Measurements from ENCODE around the gene KCND3. TPM values are rescaled to one million over a fixed set of nuclear protein-coding genes. Genes with fewer than 3 reads are reported as not detected.

Gene KCND3
- total and polyA plus RNA-seq, 2 donors from 2014 or later: 1.2 to 12.6 TPM

GRCh38 chr1:111943846-111944749 is 45.4 kb downstream of the KCND3 start:
- peak in 2 of 5 donors; percentile 24 to 33 for DNase-seq
- Histone ChIP-seq H3K4me3 (ENCODE audit: low read length in 3 of 3) (no peak overlapping the region), H3K36me3 (ENCODE audit: control insufficient read depth in 2 of 3, insufficient read depth in 3 of 3, low read length in 3 of 3) (no peaks in the 10 kb centered on the region), H3K4me1 (ENCODE audit: control insufficient read depth in 2 of 3, insufficient read depth in 2 of 3, low read depth in 1 of 3, low read length in 3 of 3) (no peaks in the 10 kb centered on the region), H3K9me3 (ENCODE audit: control insufficient read depth in 2 of 3, insufficient read depth in 1 of 3, low read length in 3 of 3) (no peaks in the 10 kb centered on the region), H3K9ac (ENCODE audit: low read length in 3 of 3) (no peak overlapping the region), H3K27ac (ENCODE audit: low read depth in 2 of 2, low read length in 2 of 2) (no peak overlapping the region), H3K27me3 (ENCODE audit: control insufficient read depth, insufficient read depth, low read length) (no peaks in the 10 kb centered on the region)
- intact Hi-C loops (cut with DNase I): no loop called here
- no peak for TF ChIP-seq CTCF (IDR thresholded peaks at IDR 0.05; ENCODE audit: borderline replicate concordance, extremely low read depth, insufficient read depth)
- FAIRE-seq: no peak

GRCh38 chr1:111943066-111943465 is 46.4 kb downstream of the KCND3 start:
- intact Hi-C loops (cut with DNase I): no loop called here
- H3K4me1 ChIP-seq (ENCODE audit: control insufficient read depth in 2 of 3, insufficient read depth in 2 of 3, low read depth in 1 of 3, low read length in 3 of 3): no peaks in the 10 kb centered on the region
- DNase-seq: no peak
- no peak overlapping the region for H3K9ac ChIP-seq (ENCODE audit: low read length in 3 of 3)
- TF ChIP-seq CTCF (IDR thresholded peaks at IDR 0.05; ENCODE audit: borderline replicate concordance, extremely low read depth, insufficient read depth): no peak
- no peaks in the 10 kb centered on the region for H3K27me3 ChIP-seq (ENCODE audit: control insufficient read depth, insufficient read depth, low read length)
- H3K9me3 ChIP-seq (ENCODE audit: control insufficient read depth in 2 of 3, insufficient read depth in 1 of 3, low read length in 3 of 3): no peaks in the 10 kb centered on the region
- no peaks in the 10 kb centered on the region for H3K36me3 ChIP-seq (ENCODE audit: control insufficient read depth in 2 of 3, insufficient read depth in 3 of 3, low read length in 3 of 3)
- no peak overlapping the region for H3K27ac ChIP-seq (ENCODE audit: low read depth in 2 of 2, low read length in 2 of 2)
- H3K4me3 ChIP-seq (ENCODE audit: low read length in 3 of 3): no peak overlapping the region
- FAIRE-seq: no peak

DNA sequence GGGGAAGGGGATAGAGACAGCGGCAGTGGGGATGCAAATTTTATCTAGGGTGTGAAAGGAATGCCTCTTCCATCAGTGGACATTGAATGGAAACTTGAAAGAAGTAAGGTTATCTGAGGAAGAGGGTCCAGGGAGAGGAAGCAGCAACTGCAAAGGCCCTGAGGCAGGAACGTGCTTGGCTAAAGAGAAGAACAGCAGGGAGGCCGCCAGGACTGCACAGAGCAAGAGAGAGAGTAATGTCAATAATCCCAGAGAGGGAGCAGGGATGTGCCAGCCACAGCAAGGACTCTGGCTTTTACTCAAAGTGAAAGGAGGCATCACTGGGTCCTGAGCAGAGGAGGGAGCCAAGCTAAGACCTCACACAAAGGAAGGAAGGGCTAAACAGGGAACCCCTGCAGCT is 50.9 kb downstream of the KCND3 start:
- Histone ChIP-seq H3K4me1 (ENCODE audit: control insufficient read depth in 2 of 3, insufficient read depth in 2 of 3, low read depth in 1 of 3, low read length in 3 of 3) (no peaks in the 10 kb centered on the region), H3K27me3 (ENCODE audit: control insufficient read depth, insufficient read depth, low read length) (no peaks in the 10 kb centered on the region), H3K36me3 (ENCODE audit: control insufficient read depth in 2 of 3, insufficient read depth in 3 of 3, low read length in 3 of 3) (no peaks in the 10 kb centered on the region), H3K9ac (ENCODE audit: low read length in 3 of 3) (no peak overlapping the region), H3K4me3 (ENCODE audit: low read length in 3 of 3) (no peak overlapping the region), H3K27ac (ENCODE audit: low read depth in 2 of 2, low read length in 2 of 2) (no peak overlapping the region), H3K9me3 (ENCODE audit: control insufficient read depth in 2 of 3, insufficient read depth in 1 of 3, low read length in 3 of 3) (no peaks in the 10 kb centered on the region)
- no peak for FAIRE-seq
- DNase-seq: no peak
- TF ChIP-seq CTCF (IDR thresholded peaks at IDR 0.05; ENCODE audit: borderline replicate concordance, extremely low read depth, insufficient read depth): no peak
- intact Hi-C loops (cut with DNase I): no loop called here

Data from kidney (tissue), 14 donors.